H7 (cell line): ENCODE measurements around the gene LTO1. TPM values are rescaled to one million over a fixed set of nuclear protein-coding genes. Genes with fewer than 3 reads are reported as not detected.

Experiments used
- DNase-seq: peaks from one replicate; pipeline ENCODE4 v3.0.0; 2012
- H3K27me3 ChIP-seq: 2 replicates; pipeline ENCODE4 v1.6.0; 2011; ENCODE audit warnings: mild to moderate bottlenecking, low read length; ENCODE audit not compliant: control insufficient read depth, insufficient read depth
- H3K36me3 ChIP-seq: replicated peaks from 2 replicates; pipeline ENCODE4 v1.5.1; 2011; ENCODE audit warnings: low read length; ENCODE audit not compliant: control insufficient read depth, insufficient read depth
- H3K4me3 ChIP-seq: 2 replicates; pipeline ENCODE4 v1.5.1; 2011; ENCODE audit warnings: low read depth, mild to moderate bottlenecking, control low read depth, low read length, moderate library complexity; ENCODE audit not compliant: insufficient read depth
- total RNA-seq: library from RNA; depleted of rRNA; stranded (reverse); fragments of >200 nt; shearing (Covaris generic); gene quantifications from 2 replicates; pipeline ENCODE4 v1.2.3, GENCODE V29; 2014

Gene LTO1
- total RNA-seq, 1 experiment from 2014 or later, result 12.3 TPM

- H3K4me3 ChIP-seq, result no peak overlapping the region
- DNase-seq, result peak; percentile 12
- peaks cover 29% of the 10 kb centered on the region for H3K36me3 ChIP-seq
Measured at GRCh38 chr11:69651834-69652620, 23.1 kb downstream of the LTO1 start.

DNA sequence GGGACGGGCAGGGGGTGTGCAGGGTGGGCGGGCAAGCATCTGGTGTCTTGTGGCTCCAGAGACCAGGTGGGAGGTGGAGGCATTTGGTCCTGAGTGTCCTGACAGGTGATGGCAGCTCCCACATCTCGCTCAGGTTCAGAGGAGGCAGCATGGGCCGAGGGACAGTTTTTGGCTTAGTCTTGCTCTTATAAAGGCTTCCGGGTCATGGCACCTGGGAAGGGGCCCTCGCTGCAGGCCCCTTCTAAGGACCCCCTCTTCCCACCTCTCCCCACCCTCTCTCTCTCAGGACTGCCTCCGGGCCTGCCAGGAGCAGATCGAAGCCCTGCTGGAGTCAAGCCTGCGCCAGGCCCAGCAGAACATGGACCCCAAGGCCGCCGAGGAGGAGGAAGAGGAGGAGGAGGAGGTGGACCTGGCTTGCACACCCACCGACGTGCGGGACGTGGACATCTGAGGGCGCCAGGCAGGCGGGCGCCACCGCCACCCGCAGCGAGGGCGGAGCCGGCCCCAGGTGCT lies 24.3 kb downstream of the LTO1 start:
- Histone ChIP-seq H3K36me3 (peaks cover 29% of the 10 kb centered on the region), H3K27me3 (no peaks in the 10 kb centered on the region), H3K4me3 (no peak overlapping the region)
- no peak for DNase-seq

More at GRCh38 chr11:69651834-69652620, 23.1 kb downstream of the LTO1 start:
- H3K27me3 ChIP-seq, result no peaks in the 10 kb centered on the region

DNA sequence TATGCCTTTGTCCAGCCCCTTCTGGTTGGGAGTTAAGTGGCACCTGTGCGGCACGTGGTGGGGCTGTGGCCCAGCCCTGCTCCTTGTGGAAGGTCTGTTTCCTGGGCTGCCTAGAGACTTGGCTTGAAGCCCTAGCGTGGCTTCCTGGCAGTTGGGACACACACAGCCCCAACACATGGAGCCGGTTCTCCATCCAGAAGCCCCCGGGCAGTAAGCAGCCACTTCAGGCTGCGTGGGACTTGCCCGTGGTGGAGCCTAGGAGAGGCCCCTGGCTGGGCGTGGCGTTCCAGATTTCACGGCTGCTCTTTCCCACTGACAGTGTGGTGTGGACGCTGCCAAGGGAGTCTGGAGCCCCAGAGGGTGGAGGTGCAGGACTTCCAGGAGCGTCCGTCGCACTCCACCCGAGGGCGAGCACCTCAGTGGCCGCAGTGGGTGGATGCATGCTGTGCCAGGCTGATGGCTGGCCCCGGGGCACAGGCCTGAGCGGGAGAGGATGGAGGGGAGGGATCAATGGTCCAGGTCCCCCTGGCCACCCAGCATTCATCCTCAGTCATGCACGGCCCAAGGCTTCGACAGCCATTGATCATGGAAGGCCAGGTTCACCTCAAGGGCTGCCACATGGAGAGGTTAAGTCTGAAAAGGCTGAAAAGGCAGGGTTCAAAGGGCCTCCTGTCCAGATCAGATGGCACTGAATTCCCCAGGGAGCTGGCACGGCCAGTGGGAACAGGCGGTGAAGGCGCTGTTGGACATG lies 24.9 kb downstream of the LTO1 start:
- H3K36me3 ChIP-seq, result peaks cover 32% of the 10 kb centered on the region
- H3K27me3 ChIP-seq, result no peaks in the 10 kb centered on the region
- no peak overlapping the region for H3K4me3 ChIP-seq
- DNase-seq, result peak; percentile 33

- Histone ChIP-seq H3K27me3 (no peaks in the 10 kb centered on the region), H3K36me3 (peaks cover 37% of the 10 kb centered on the region), H3K4me3 (no peak overlapping the region)
- DNase-seq, result peak; percentile 20
Measured at GRCh38 chr11:69649576-69649900, 25.6 kb downstream of the LTO1 start.

DNA sequence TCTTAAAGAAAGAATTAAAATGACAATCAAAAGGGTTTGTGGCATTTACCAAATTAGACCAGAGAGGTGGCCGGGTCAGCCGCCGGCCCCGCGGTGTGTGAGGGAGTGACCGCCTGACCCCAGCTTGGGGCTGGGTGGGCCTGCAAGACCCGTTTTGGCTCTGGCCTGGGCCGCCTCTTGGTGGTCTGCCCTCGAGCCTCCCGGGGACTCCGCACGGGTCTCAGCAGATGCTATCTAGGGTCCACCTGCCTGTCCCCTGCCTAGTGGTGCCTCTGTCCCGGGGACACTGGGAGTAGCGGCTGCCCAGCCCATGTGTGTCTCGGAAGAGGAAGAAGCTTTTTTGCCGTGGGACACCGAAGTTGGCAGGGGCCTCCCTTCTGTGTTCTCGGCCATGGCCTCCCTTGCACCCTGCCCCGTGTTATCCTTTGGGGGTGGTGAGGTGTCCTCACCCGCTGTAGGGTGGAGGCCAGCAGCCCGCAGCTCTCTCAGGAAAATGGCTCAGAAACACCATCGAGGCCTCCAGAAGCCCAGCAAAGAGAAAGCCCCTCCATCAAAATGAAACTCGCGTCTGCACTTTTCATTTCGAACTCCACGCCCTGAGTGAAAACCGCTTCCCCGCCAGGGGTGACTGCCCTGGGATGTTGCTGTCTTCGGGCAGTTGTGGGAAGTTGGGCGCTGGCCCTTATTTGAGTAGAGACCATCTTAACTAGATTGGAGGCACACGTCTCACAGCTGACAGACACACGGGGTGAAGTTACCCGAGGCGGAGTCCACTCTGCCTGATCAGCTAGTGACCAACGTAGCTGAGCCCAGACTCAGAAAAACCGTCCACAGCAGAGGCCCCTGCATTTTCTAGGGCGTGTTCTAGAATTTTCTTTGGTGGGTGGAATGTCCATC lies 26.2 kb downstream of the LTO1 start:
- Histone ChIP-seq H3K36me3 (peaks cover 39% of the 10 kb centered on the region), H3K4me3 (no peak overlapping the region), H3K27me3 (no peaks in the 10 kb centered on the region)
- peak; percentile 36 for DNase-seq

GRCh38 chr11:69647761-69648497 lies 27.2 kb downstream of the LTO1 start:
- peak; percentile 38 for DNase-seq
- Histone ChIP-seq H3K36me3 (peaks cover 39% of the 10 kb centered on the region), H3K27me3 (no peaks in the 10 kb centered on the region), H3K4me3 (no peak overlapping the region)

DNA sequence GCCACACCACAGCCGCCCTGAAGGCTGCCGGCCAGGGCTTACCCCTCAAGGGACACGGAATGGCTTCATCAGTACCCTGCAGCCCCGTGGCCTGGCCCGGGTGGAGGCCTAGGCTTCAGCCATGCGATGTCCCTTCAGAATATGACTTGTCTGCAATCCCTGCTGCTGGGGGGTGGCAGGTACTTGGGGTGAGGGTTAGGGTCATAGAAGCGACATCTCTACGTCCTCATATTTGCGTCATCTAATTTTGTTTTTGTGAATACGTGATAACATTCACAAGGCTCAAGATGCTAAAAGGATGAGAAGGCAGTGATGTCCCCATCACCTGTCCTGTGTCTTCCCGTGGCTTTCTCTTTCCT lies 27.8 kb downstream of the LTO1 start:
- DNase-seq, result peak; percentile 31
- H3K36me3 ChIP-seq, result peaks cover 39% of the 10 kb centered on the region
- H3K4me3 ChIP-seq, result no peak overlapping the region
- H3K27me3 ChIP-seq, result no peaks in the 10 kb centered on the region

DNA sequence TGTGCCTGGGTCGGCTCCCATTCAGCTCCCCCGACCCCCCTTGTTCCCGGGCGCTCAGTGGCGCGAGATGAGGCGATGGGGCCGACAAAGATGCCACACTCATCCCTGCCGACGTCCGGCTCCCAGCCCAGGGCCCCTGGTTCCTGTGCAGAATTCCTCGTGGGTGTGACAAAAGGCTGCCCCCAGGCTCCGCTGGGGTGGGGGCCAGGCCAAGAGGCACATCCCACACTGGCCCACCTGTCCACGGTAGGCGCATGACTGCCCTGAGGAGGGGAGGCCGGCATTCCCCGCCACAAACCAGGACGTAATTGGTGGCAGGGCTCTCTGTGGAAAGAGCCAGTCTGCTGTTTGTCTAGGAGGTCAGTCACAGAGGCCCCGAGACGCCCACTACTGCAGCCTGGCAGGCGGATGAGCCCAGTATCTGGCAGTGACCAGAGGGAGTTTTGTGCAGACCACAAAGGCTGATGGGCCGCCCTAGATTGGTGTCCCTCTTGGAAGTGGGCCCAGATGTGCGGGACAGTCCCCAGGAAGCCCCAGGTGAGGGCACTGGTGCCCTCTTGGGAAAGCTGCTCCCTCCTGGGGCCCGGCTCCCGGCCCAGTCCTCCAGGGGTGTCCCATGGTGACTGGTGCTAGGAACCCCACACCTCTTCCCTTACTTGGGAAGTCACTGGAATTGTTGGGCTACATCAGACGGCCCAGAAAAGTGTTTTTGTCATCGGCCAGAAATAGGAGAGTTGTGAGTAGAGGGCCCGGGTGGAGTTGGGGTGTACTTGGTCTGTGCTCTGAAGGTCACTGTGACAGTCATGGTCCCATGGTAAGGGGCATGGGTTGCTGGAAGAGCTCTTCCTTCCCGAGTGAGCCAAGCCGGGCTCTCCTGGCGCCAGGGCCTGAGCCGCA lies 28.4 kb downstream of the LTO1 start:
- Histone ChIP-seq H3K27me3 (peaks cover 3% of the 10 kb centered on the region), H3K4me3 (no peak overlapping the region), H3K36me3 (peaks cover 36% of the 10 kb centered on the region)
- DNase-seq, result no peak

GRCh38 chr11:69645801-69646492 lies 29.2 kb downstream of the LTO1 start:
- H3K4me3 ChIP-seq, result no peak overlapping the region
- peaks cover 4% of the 10 kb centered on the region for H3K27me3 ChIP-seq
- no peak for DNase-seq
- peaks cover 31% of the 10 kb centered on the region for H3K36me3 ChIP-seq

GRCh38 chr11:69644962-69645675 lies 30.0 kb downstream of the LTO1 start:
- DNase-seq, result no peak
- H3K36me3 ChIP-seq, result peaks cover 26% of the 10 kb centered on the region
- H3K4me3 ChIP-seq, result no peak overlapping the region
- peaks cover 4% of the 10 kb centered on the region for H3K27me3 ChIP-seq

- DNase-seq, result peak; percentile 59
- H3K4me3 ChIP-seq, result no peak overlapping the region
- peaks cover 19% of the 10 kb centered on the region for H3K36me3 ChIP-seq
- H3K27me3 ChIP-seq, result peaks cover 4% of the 10 kb centered on the region
Measured at GRCh38 chr11:69644071-69644961, 30.8 kb downstream of the LTO1 start.
